Pancreas (tissue), 10 donors: ENCODE data around the gene EDDM3A. TPM values are rescaled to one million over a fixed set of nuclear protein-coding genes. Genes with fewer than 3 reads are reported as not detected.
"Not testable (repeated sequence)": the region's sequence is repeated elsewhere in the genome, so short reads cannot be mapped to it uniquely, and the experiment has no call there.

Experiments used
- ATAC-seq, 4 donors: fragments of 200-7000 bp; cut with Tn5 transposase; one replicate each; pipeline versions ENCODE4 v1.8.0 to v1.9.1; 2020; ENCODE audit warnings: mild to moderate bottlenecking in 4 of 4, moderate library complexity in 4 of 4
- DNase-seq, 6 donors: peaks; one replicate each; pipeline ENCODE4 v3.0.0-alpha.2; 2020
- FAIRE-seq: peaks from 2 replicates; lab custom pipeline; 2012; peaks lifted over from hg19 to GRCh38; lab: Jason Lieb, UNC
- H3K27ac ChIP-seq, 4 donors: fragments of 200-600 bp; sonication (generic); 1 replicate in 3 of 4; 2 replicates in 1 of 4; pipeline versions ENCODE4 v1.5.0 to v1.8.0; 2020
- H3K27me3 ChIP-seq, 4 donors: fragments of 200-600 bp; one replicate each; pipeline ENCODE4 v1.8.0; 2021
- H3K36me3 ChIP-seq, 3 donors: fragments of 200-600 bp; sonication (generic) in 1 of 3; one replicate each; pipeline versions ENCODE4 v1.5.0 to v1.8.0; 2020 to 2021
- H3K4me1 ChIP-seq, 3 donors: fragments of 200-600 bp; one replicate each; pipeline ENCODE4 v1.8.0; 2021
- H3K4me3 ChIP-seq, 4 donors: fragments of 200-600 bp; sonication (generic) in 2 of 4; one replicate each; pipeline versions ENCODE4 v1.5.0 to v1.8.0; 2020 to 2021
- H3K9me3 ChIP-seq, 4 donors: fragments of 200-600 bp; one replicate each; pipeline ENCODE4 v1.8.0; 2021
- CTCF ChIP-seq, 4 donors: fragments of 200-600 bp; sonication (generic) in 3 of 4; IDR thresholded peaks; one replicate each; pipeline versions ENCODE4 v1.5.0 to v1.8.0; 2021; ENCODE audit warnings: antibody characterized with exemption in 4 of 4
- WGBS, 2 donors: extraction: QIAGEN DNeasy Blood & Tissue Kit; methylation state at CpG; one replicate each; pipeline ENCODE4 v1.1.7; 2013; 5-methylcytosine and 5-hydroxymethylcytosine counted together
- intact Hi-C, 3 donors: fragments of 100-400 bp; cut with DNase I; formaldehyde crosslinking; loops; one replicate each; pipeline versions ENCODE4 v1.11.1 to v1.14.2; 2022
- polyA plus RNA-seq, 2 donors: library from polyadenylated mRNA; stranded (reverse); fragments of 200-250 nt; gene quantifications; one replicate each; pipeline ENCODE4 v1.2.3, GENCODE V29; 2013
- total RNA-seq, 6 donors: library from RNA; stranded (reverse); fragmentation: NEBNext Ultra II Directional in 4 of 6; extraction: Animal tissue kit (Norgen Biotek cat#: 25700) in 4 of 6; gene quantifications; one replicate each; pipeline versions ENCODE4 v1.2.1 to v1.2.4, GENCODE V29; 2021 to 2023
- donor health status: healthy with polysubstance abuse.
- donor health status: DM: no; HTN: no; CAD: no; lungs with moderate emphysema.
- donor health status: DM: no; HTN: no; CAD: no.
- donor health status: control.
- donor health status: control.
- donor health status: Bipolar disorder and iron deficiency.
- donor health status: DM: yes; HTN: yes; CAD: no.
- donor health status: DM: no; HTN: no; CAD: no.
- donor health status: DM: no; HTN: no; CAD: no.
- donor health status: DM: yes; HTN: yes; CAD: no.

Gene EDDM3A
- total and polyA plus RNA-seq, 8 donors = not detected

GRCh38 chr14:20730891-20731290 is 14.8 kb upstream of the EDDM3A start:
- Histone ChIP-seq H3K4me3 (no peak overlapping the region), H3K27ac (no peak overlapping the region), H3K36me3 (no peaks in the 10 kb centered on the region), H3K27me3 (no peaks in the 10 kb centered on the region), H3K4me1 (peaks cover 0 to 6% (median 0%) of the 10 kb centered on the region in 3 donors), H3K9me3 (no peaks in the 10 kb centered on the region)
- ATAC-seq (peak in 2 of 4 donors; percentile 38 to 46), FAIRE-seq (no peak), DNase-seq (no peak)
- intact Hi-C loops = no loop called here
- no peak for TF ChIP-seq CTCF (IDR thresholded peaks at IDR 0.05)
- 71 to 77% methylated on average over 6 of the region's 6 CpGs for WGBS, 2 donors

- intact Hi-C loops = no loop called here
- Histone ChIP-seq H3K36me3 (no peaks in the 10 kb centered on the region), H3K9me3 (no peaks in the 10 kb centered on the region), H3K27ac (no peak overlapping the region), H3K4me3 (no peak overlapping the region), H3K4me1 (peaks cover 0 to 3% (median 0%) of the 10 kb centered on the region in 3 donors), H3K27me3 (no peaks in the 10 kb centered on the region)
- ATAC-seq = no peak
- 84 to 85% methylated on average over 5 of the region's 5 CpGs for WGBS, 2 donors
- TF ChIP-seq CTCF (IDR thresholded peaks at IDR 0.05) = no peak
- no peak for DNase-seq
- FAIRE-seq = no peak
Measured at GRCh38 chr14:20732477-20732876, 13.2 kb upstream of the EDDM3A start.

DNA sequence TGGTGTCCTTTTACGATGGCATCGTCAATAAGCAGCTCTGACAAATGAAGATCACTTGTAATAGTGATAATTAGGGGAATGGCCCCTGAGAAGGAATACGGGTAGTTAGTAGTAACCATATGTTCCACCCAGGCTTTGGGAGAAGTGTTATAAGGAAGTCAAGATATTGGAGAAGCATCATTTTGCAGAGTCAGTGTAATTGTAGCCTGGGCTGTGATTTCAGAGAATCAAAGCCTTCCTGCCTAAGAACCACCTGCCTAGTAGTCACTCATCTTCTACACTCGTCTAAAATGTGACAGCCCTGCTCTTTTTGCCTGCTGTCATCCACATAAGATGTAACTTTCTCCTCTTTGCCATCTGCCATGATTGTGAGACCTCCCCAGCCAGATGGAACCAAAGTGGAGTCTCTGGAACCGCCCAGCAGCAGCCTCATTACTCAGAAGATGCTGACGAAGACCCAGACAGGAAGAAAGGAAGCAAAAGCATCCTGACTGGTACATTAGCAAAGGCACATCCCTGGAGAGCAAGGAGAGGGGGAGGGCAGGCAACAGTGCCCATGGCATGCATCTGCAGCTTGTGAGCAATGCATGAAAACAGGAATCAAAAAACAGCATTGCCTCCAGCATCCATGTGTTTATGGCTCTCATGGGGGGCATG is 12.6 kb upstream of the EDDM3A start:
- 71 to 81% methylated on average over 6 of the region's 6 CpGs for WGBS, 2 donors

DNA sequence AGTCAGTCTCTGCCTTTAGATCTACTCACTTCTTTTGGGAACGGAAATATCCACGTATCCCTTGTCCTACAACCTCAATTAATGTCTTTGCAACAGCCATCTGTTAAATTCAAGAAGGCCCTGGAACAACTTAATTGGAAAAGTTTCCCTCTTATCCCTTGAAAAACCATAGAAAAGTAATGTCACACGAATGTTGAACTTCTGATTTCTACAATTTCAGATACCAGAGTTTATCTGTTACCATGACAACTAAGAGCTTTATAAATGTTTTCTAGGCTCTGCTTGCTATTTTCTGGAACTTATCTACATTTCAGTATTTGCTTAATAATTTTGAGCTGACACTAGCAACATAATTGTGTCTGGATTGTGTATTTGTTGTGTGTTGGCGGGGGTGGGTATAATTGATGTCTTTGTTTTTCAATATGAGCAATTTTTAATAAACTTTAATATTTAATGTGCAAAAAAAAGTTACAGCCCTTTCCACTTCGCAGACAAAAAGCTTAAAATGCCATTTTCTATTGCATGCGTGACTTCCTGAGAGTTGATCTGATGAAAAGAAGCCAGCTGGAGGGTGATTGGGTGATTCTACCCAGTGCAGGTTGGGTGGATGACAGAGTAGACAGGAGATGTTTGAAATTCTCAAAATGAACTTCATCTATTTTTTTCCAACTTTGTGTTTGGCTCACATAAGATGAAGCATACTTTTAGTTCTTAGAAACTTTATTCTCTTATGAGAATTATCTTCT is 11.8 kb upstream of the EDDM3A start:
- Histone ChIP-seq H3K9me3 (no peaks in the 10 kb centered on the region), H3K27me3 (no peaks in the 10 kb centered on the region), H3K4me1 (peaks cover 0 to 3% (median 0%) of the 10 kb centered on the region in 3 donors), H3K27ac (no peak overlapping the region), H3K36me3 (no peaks in the 10 kb centered on the region), H3K4me3 (no peak overlapping the region)
- DNase-seq (no peak), ATAC-seq (no peak), FAIRE-seq (no peak)
- intact Hi-C loops = no loop called here
- 44 to 46% methylated on average over 6 of the region's 6 CpGs for WGBS, 2 donors
- no peak for TF ChIP-seq CTCF (IDR thresholded peaks at IDR 0.05)

More for the DNA sequence above, 12.6 kb upstream of the EDDM3A start:
- intact Hi-C loops = no loop called here
- Histone ChIP-seq H3K4me3 (no peak overlapping the region), H3K4me1 (peaks cover 0 to 3% (median 0%) of the 10 kb centered on the region in 3 donors), H3K36me3 (no peaks in the 10 kb centered on the region), H3K9me3 (no peaks in the 10 kb centered on the region), H3K27ac (no peak overlapping the region), H3K27me3 (no peaks in the 10 kb centered on the region)
- no peak for TF ChIP-seq CTCF (IDR thresholded peaks at IDR 0.05)
- FAIRE-seq (no peak), DNase-seq (no peak), ATAC-seq (peak in 2 of 4 donors; percentile 50 to 54)

- Histone ChIP-seq H3K36me3 (no peaks in the 10 kb centered on the region), H3K4me1 (peaks cover 0 to 3% (median 0%) of the 10 kb centered on the region in 3 donors), H3K27me3 (no peaks in the 10 kb centered on the region), H3K9me3 (no peaks in the 10 kb centered on the region), H3K27ac (no peak overlapping the region), H3K4me3 (no peak overlapping the region)
- DNase-seq (no peak), FAIRE-seq (no peak), ATAC-seq (no peak)
- intact Hi-C loops = no loop called here
- WGBS, 2 donors = 45 to 47% methylated on average over 4 of the region's 4 CpGs
- TF ChIP-seq CTCF (IDR thresholded peaks at IDR 0.05) = no peak
Measured at GRCh38 chr14:20734430-20734806, 11.3 kb upstream of the EDDM3A start.

GRCh38 chr14:20738292-20738691 is 7.4 kb upstream of the EDDM3A start:
- intact Hi-C loops, H3K36me3 ChIP-seq, ATAC-seq, FAIRE-seq, H3K27me3 ChIP-seq, DNase-seq, H3K27ac ChIP-seq, H3K4me1 ChIP-seq, H3K9me3 ChIP-seq, H3K4me3 ChIP-seq: not testable (repeated sequence)
- 91 to 93% methylated on average over 7 of the region's 7 CpGs for WGBS, 2 donors
